Ishikawa (cell line): ENCODE data around the gene MANSC4.

Source experiments
- CEBPB ChIP-seq: IDR thresholded peaks from 2 replicates; pipeline ENCODE4 v1.6.1; 2012
- CREB1 ChIP-seq: IDR thresholded peaks from 2 replicates; pipeline ENCODE4 v1.6.1; 2012; ENCODE audit warnings: low read depth
- EGR1 ChIP-seq: IDR thresholded peaks from 2 replicates; pipeline ENCODE4 v1.6.1; 2012
- EP300 ChIP-seq: IDR thresholded peaks from 2 replicates; pipeline ENCODE4 v1.6.1; 2012; ENCODE audit warnings: borderline replicate concordance
- FOXM1 ChIP-seq: IDR thresholded peaks from 2 replicates; pipeline ENCODE4 v1.6.1; 2012; ENCODE audit warnings: low read depth, borderline replicate concordance
- MAX ChIP-seq: IDR thresholded peaks from 2 replicates; pipeline ENCODE4 v1.6.1; 2012
- NFIC ChIP-seq: IDR thresholded peaks from 2 replicates; pipeline ENCODE4 v1.6.1; 2012
- RAD21 ChIP-seq: IDR thresholded peaks from 2 replicates; pipeline ENCODE4 v1.6.1; 2012; ENCODE audit warnings: low read depth
- REST ChIP-seq: IDR thresholded peaks from 2 replicates; pipeline ENCODE4 v1.6.1; 2012; ENCODE audit warnings: low read depth, mild to moderate bottlenecking
- TAF1 ChIP-seq: IDR thresholded peaks from 2 replicates; pipeline ENCODE4 v1.6.1; 2012; ENCODE audit warnings: low read depth, mild to moderate bottlenecking
- TCF12 ChIP-seq: IDR thresholded peaks from 2 replicates; pipeline ENCODE4 v1.6.1; 2012; ENCODE audit warnings: low read depth
- TEAD4 ChIP-seq: IDR thresholded peaks from 2 replicates; pipeline ENCODE4 v1.6.1; 2012
- USF1 ChIP-seq: IDR thresholded peaks from 2 replicates; pipeline ENCODE4 v1.6.1; 2012
- YY1 ChIP-seq: IDR thresholded peaks from 2 replicates; pipeline ENCODE4 v1.6.1; 2012; ENCODE audit warnings: low read depth
- ZBTB7A ChIP-seq: IDR thresholded peaks from 2 replicates; pipeline ENCODE4 v1.6.1; 2012; ENCODE audit warnings: low read depth

MANSC4 gene

GRCh38 chr12:27751386-27752047, 28.5 kb downstream of the MANSC4 start:
- TF ChIP-seq NFIC (peak; percentile 94), MAX (peak; percentile 44), TCF12 (peak; percentile 65), EP300 (peak; percentile 59; the same call in 1 of the 2 replicates), FOXM1 (no peak), CEBPB (peak; percentile 37; the same call in 1 of the 2 replicates)

- no peak for TF ChIP-seq MAX
- no peak for TF ChIP-seq EP300
- no peak for TF ChIP-seq REST
- no peak for TF ChIP-seq TCF12
- TF ChIP-seq EGR1: no peak
- no peak for TF ChIP-seq CREB1
- no peak for TF ChIP-seq YY1
- no peak for TF ChIP-seq FOXM1
Observed at GRCh38 chr12:27747111-27747820, 32.8 kb downstream of the MANSC4 start.

GRCh38 chr12:27743601-27744000, 36.4 kb downstream of the MANSC4 start:
- no peak for TF ChIP-seq NFIC
- no peak for TF ChIP-seq TCF12

- no peak for TF ChIP-seq TEAD4
Observed at GRCh38 chr12:27733791-27734190, 46.2 kb downstream of the MANSC4 start.

GRCh38 chr12:27733052-27733656, 46.9 kb downstream of the MANSC4 start:
- TF ChIP-seq EGR1 (no peak), RAD21 (peak; percentile 90), NFIC (peak; percentile 11; the same call in 1 of the 2 replicates)

GRCh38 chr12:27732281-27732680, 47.8 kb downstream of the MANSC4 start:
- TF ChIP-seq NFIC (no peak), TEAD4 (no peak), USF1 (no peak), TAF1 (no peak), FOXM1 (no peak), RAD21 (0 out of 2 replicates have a peak, but pooled peaks have one; percentile 21)

GRCh38 chr12:27730097-27730588, 49.9 kb downstream of the MANSC4 start:
- TF ChIP-seq FOXM1: no peak
- TF ChIP-seq RAD21: no peak
- no peak for TF ChIP-seq CEBPB
- TF ChIP-seq MAX: no peak
- TF ChIP-seq EGR1: no peak
- no peak for TF ChIP-seq ZBTB7A
- TF ChIP-seq CREB1: no peak
- TF ChIP-seq YY1: no peak
- no peak for TF ChIP-seq TCF12
- no peak for TF ChIP-seq USF1
- TF ChIP-seq REST: no peak
- no peak for TF ChIP-seq TEAD4
